Left colon (tissue), 2 donors: ENCODE measurements around the gene RCOR1. TPM values are rescaled to one million over a fixed set of nuclear protein-coding genes. Genes with fewer than 3 reads are reported as not detected.
A peak's percentile ranks its signal among the peaks of the same experiment; 100 is the strongest.
"Not testable (repeated sequence)": the region's sequence is repeated elsewhere in the genome, so short reads cannot be mapped to it uniquely, and the experiment has no call there.

Experiments used
- ATAC-seq: fragments of 200-7000 bp; cut with Tn5 transposase; one replicate; pipeline ENCODE4 v1.9.1; 2020; ENCODE audit warnings: mild to moderate bottlenecking, moderate library complexity
- DNase-seq, 2 donors: peaks; one replicate each; pipeline ENCODE4 v3.0.0-alpha.2; 2020
- intact Hi-C, 2 donors: fragments of 100-400 bp; cut with DNase I in 1 of 2; cut with micrococcal nuclease in 1 of 2; formaldehyde crosslinking; loops; one replicate each; pipeline versions ENCODE4 v1.11.2 to v1.14.0; 2022; cut with DNase I, micrococcal nuclease
- total RNA-seq, 2 donors: library from RNA; stranded (reverse); fragmentation: NEBNext Ultra II Directional; extraction: Animal tissue kit (Norgen Biotek cat#: 25700); gene quantifications; one replicate each; pipeline ENCODE4 v1.2.1, GENCODE V29; 2021
- donor health status: DM: no; HTN: no; CAD: no.
- donor health status: DM: yes; HTN: yes; CAD: no.

Gene RCOR1
- total RNA-seq, 2 donors from 2014 or later = 35.7 to 36.2 TPM

GRCh38 chr14:102616799-102617198 lies 24.4 kb downstream of the RCOR1 start:
- DNase-seq = no peak
- ATAC-seq = no peak
- intact Hi-C loops = no loop called here

- intact Hi-C loops, DNase-seq, ATAC-seq: not testable (repeated sequence)
These were observed 26.6 kb downstream of the RCOR1 start for GRCh38 chr14:102619012-102619411.

- ATAC-seq (no peak), DNase-seq (no peak)
- intact Hi-C loops = no loop called here
These were observed 28.0 kb downstream of the RCOR1 start for GRCh38 chr14:102620413-102620812.

GRCh38 chr14:102622262-102622885 lies 29.9 kb downstream of the RCOR1 start:
- intact Hi-C loops = no loop called here
- DNase-seq (peak in 1 of 2 donors; percentile 22), ATAC-seq (no peak)

GRCh38 chr14:102624666-102625065 lies 32.2 kb downstream of the RCOR1 start:
- DNase-seq = no peak
- intact Hi-C loops = no loop called here
- no peak for ATAC-seq

GRCh38 chr14:102625564-102626296 lies 33.3 kb downstream of the RCOR1 start:
- ATAC-seq = no peak
- intact Hi-C loops = no loop called here

GRCh38 chr14:102626530-102626929 lies 34.1 kb downstream of the RCOR1 start:
- intact Hi-C loops = no loop called here
- DNase-seq (no peak), ATAC-seq (no peak)

More at GRCh38 chr14:102625564-102626296, 33.3 kb downstream of the RCOR1 start:
- DNase-seq = no peak

GRCh38 chr14:102629011-102629444 lies 36.6 kb downstream of the RCOR1 start:
- DNase-seq (no peak), ATAC-seq (peak; percentile 42)
- intact Hi-C loops = no loop called here

- no peak for ATAC-seq
- DNase-seq = no peak
- intact Hi-C loops = no loop called here
These were observed 37.4 kb downstream of the RCOR1 start for GRCh38 chr14:102629808-102630350.

- intact Hi-C loops = no loop called here
These were observed 38.0 kb downstream of the RCOR1 start for GRCh38 chr14:102630405-102630804.

GRCh38 chr14:102630881-102631280 lies 38.4 kb downstream of the RCOR1 start:
- intact Hi-C loops = no loop called here
- ATAC-seq = no peak
- no peak for DNase-seq

More at GRCh38 chr14:102630405-102630804, 38.0 kb downstream of the RCOR1 start:
- DNase-seq (no peak), ATAC-seq (no peak)

- ATAC-seq (no peak), DNase-seq (no peak)
- intact Hi-C loops = no loop called here
These were observed 41.6 kb downstream of the RCOR1 start for GRCh38 chr14:102633906-102634595.

GRCh38 chr14:102639611-102640010 lies 47.2 kb downstream of the RCOR1 start:
- DNase-seq, intact Hi-C loops, ATAC-seq: not testable (repeated sequence)

GRCh38 chr14:102644523-102644922 lies 52.1 kb downstream of the RCOR1 start:
- intact Hi-C loops = no loop called here
- ATAC-seq (no peak), DNase-seq (no peak)

- intact Hi-C loops = no loop called here
- DNase-seq = no peak
- peak; percentile 9 for ATAC-seq
These were observed 53.4 kb downstream of the RCOR1 start for GRCh38 chr14:102645746-102646440.

GRCh38 chr14:102646615-102647014 lies 54.2 kb downstream of the RCOR1 start:
- ATAC-seq = no peak
- intact Hi-C loops = no loop called here
- DNase-seq = no peak

GRCh38 chr14:102652194-102652593 lies 59.7 kb downstream of the RCOR1 start:
- intact Hi-C loops = no loop called here
- no peak for ATAC-seq
- no peak for DNase-seq

GRCh38 chr14:102654298-102654697 lies 61.8 kb downstream of the RCOR1 start:
- intact Hi-C loops = no loop called here
- ATAC-seq = no peak
- no peak for DNase-seq

- ATAC-seq = peak; percentile 55
- no peak for DNase-seq
- intact Hi-C loops = no loop called here
These were observed 62.7 kb downstream of the RCOR1 start for GRCh38 chr14:102655137-102655536.
